Activated CD4-positive, CD25-positive, alpha-beta regulatory T cell treated with anti-CD3 and anti-CD28 coated beads, Interleukin-2, amount 50 U/mL, for 24 hours (primary cell): ENCODE measurements around the gene TNS1.

Experiments
- ATAC-seq, 2 donors: fragments of 150-1000 bp; cut with Tn5 transposase; one replicate each; pipeline ENCODE4 v1.10.0; 2021; ENCODE audit warnings: mild to moderate bottlenecking in 1 of 2, moderate library complexity in 1 of 2

Gene TNS1

GRCh38 chr2:217804791-217805667 is 197.8 kb downstream of the TNS1 start:
- no peak for ATAC-seq

GRCh38 chr2:217804338-217804737 is 198.5 kb downstream of the TNS1 start:
- ATAC-seq, result no peak

GRCh38 chr2:217803653-217803960 is 199.2 kb downstream of the TNS1 start:
- no peak for ATAC-seq

- no peak for ATAC-seq
Measured at GRCh38 chr2:217802876-217803652, 199.7 kb downstream of the TNS1 start.

GRCh38 chr2:217802266-217802665 is 200.5 kb downstream of the TNS1 start:
- no peak for ATAC-seq

GRCh38 chr2:217801711-217802110 is 201.1 kb downstream of the TNS1 start:
- no peak for ATAC-seq

- no peak for ATAC-seq
Measured at GRCh38 chr2:217801115-217801531, 201.7 kb downstream of the TNS1 start.

- ATAC-seq, result no peak
Measured at GRCh38 chr2:217800433-217801114, 202.2 kb downstream of the TNS1 start.

- no peak for ATAC-seq
Measured at GRCh38 chr2:217799563-217800432, 203.0 kb downstream of the TNS1 start.

GRCh38 chr2:217798743-217799562 is 203.8 kb downstream of the TNS1 start:
- no peak for ATAC-seq

GRCh38 chr2:217798191-217798590 is 204.6 kb downstream of the TNS1 start:
- ATAC-seq, result no peak

- no peak for ATAC-seq
Measured at GRCh38 chr2:217797661-217798069, 205.1 kb downstream of the TNS1 start.

GRCh38 chr2:217797165-217797564 is 205.6 kb downstream of the TNS1 start:
- no peak for ATAC-seq

GRCh38 chr2:217795706-217796465 is 206.9 kb downstream of the TNS1 start:
- no peak for ATAC-seq

GRCh38 chr2:217795067-217795466 is 207.7 kb downstream of the TNS1 start:
- no peak for ATAC-seq

- ATAC-seq, result no peak
Measured at GRCh38 chr2:217794133-217794986, 208.4 kb downstream of the TNS1 start.

- ATAC-seq, result no peak
Measured at GRCh38 chr2:217793566-217794132, 209.1 kb downstream of the TNS1 start.

- ATAC-seq, result no peak
Measured at GRCh38 chr2:217792626-217793527, 209.9 kb downstream of the TNS1 start.
